ENCODE measurements around the gene FAM20A.

- TF ChIP-seq CTCF (IDR thresholded peaks at IDR 0.05) (no peak), EP300 (IDR thresholded peaks at IDR 0.05) (no peak)
Observed at GRCh38 chr17:68576811-68577496, 24.2 kb downstream of the FAM20A start.
